A549 (cell line): ENCODE measurements around the gene WNT1.

Source experiments
- BHLHE40 ChIP-seq: IDR thresholded peaks from 2 replicates; pipeline ENCODE4 v1.6.1; 2012; ENCODE audit warnings: low read depth, low read length, inconsistent platforms
- CBX2 ChIP-seq: fragments of 200-600 bp; sonication (generic); IDR thresholded peaks from 2 replicates; pipeline ENCODE4 v1.6.1; 2016; ENCODE audit warnings: low read depth, mild to moderate bottlenecking, borderline replicate concordance
- FOSL2 ChIP-seq, 2 experiments: fragments of 450-650 bp in 1 of 2; fragments of >200 bp in 1 of 2; sonication (Bioruptor Twin) in 1 of 2; formaldehyde crosslinking; IDR thresholded peaks; 2 replicates each; pipeline versions ENCODE4 v1.5.0 to v1.6.1; 2016 to 2020; ENCODE audit warnings: mild to moderate bottlenecking in 1 of 2, moderate library complexity in 1 of 2
- HDAC2 ChIP-seq: fragments of 200-600 bp; sonication (generic); IDR thresholded peaks from 2 replicates; pipeline ENCODE4 v1.6.1; 2016
- HOXA7 ChIP-seq: fragments of 250-450 bp; sonication (Bioruptor Pico); IDR thresholded peaks from 2 replicates; pipeline ENCODE4 v1.5.0; 2020; ENCODE audit warnings: mild to moderate bottlenecking, moderate library complexity
- HOXB5 ChIP-seq: fragments of 250-450 bp; sonication (Bioruptor Pico); IDR thresholded peaks from 2 replicates; pipeline ENCODE4 v1.5.0; 2020; ENCODE audit warnings: mild to moderate bottlenecking, moderate library complexity
- REST ChIP-seq: fragments of 200-600 bp; sonication (generic); IDR thresholded peaks from 2 replicates; pipeline ENCODE4 v1.6.1; 2016; ENCODE audit warnings: antibody characterized with exemption, mild to moderate bottlenecking, moderate library complexity
- ZSCAN20 ChIP-seq: fragments of 250-450 bp; sonication (Bioruptor Pico); IDR thresholded peaks from 2 replicates; pipeline ENCODE4 v1.8.0; 2022; ENCODE audit warnings: mild to moderate bottlenecking, moderate library complexity

GRCh38 chr12:48981757-48982157 lies 3.6 kb downstream of the WNT1 start:
- TF ChIP-seq CBX2 (no peak), FOSL2 (IDR thresholded peaks at IDR 0.05) (no peak), FOSL2 (CRISPR knock-in tag; IDR thresholded peaks at IDR 0.05) (no peak), HOXB5 (no peak), HOXA7 (no peak), BHLHE40 (no peak), REST (no peak), HDAC2 (no peak), ZSCAN20 (CRISPR knock-in tag) (no peak)
